Iris pigment epithelial cell (primary cell): ENCODE measurements around the gene UBE2S.
"Not testable (repeated sequence)": the region's sequence is repeated elsewhere in the genome, so short reads cannot be mapped to it uniquely, and the experiment has no call there.

Source experiments
- DNase-seq: peaks from one replicate; pipeline ENCODE4 v3.0.0-alpha.2; 2011; ENCODE audit warnings: low read depth

UBE2S gene

GRCh38 chr19:55407550-55407799 lies at the start of gene UBE2S:
Gene UBE2S (minus strand): TSS chr19:55407788. CDS start chr19:55407589, 199 bp downstream.
- not testable (repeated sequence) for DNase-seq

GRCh38 chr19:55456347-55456746 lies 48.8 kb upstream of the UBE2S start:
- no peak for DNase-seq

- no peak for DNase-seq
Observed at GRCh38 chr19:55455576-55456235, 48.1 kb upstream of the UBE2S start.

GRCh38 chr19:55454787-55455243 lies 47.2 kb upstream of the UBE2S start:
- peak; percentile 45 for DNase-seq

GRCh38 chr19:55453511-55454260 lies 46.1 kb upstream of the UBE2S start:
- no peak for DNase-seq

- peak; percentile 81 for DNase-seq
Observed at GRCh38 chr19:55452749-55453346, 45.3 kb upstream of the UBE2S start.

- DNase-seq: no peak
Observed at GRCh38 chr19:55451965-55452748, 44.6 kb upstream of the UBE2S start.

GRCh38 chr19:55451163-55451964 lies 43.8 kb upstream of the UBE2S start:
- DNase-seq: no peak

- no peak for DNase-seq
Observed at GRCh38 chr19:55449469-55449868, 41.9 kb upstream of the UBE2S start.

GRCh38 chr19:55448175-55448490 lies 40.5 kb upstream of the UBE2S start:
- DNase-seq: not testable (repeated sequence)

GRCh38 chr19:55447421-55448174 lies 40.0 kb upstream of the UBE2S start:
- no peak for DNase-seq

- DNase-seq: no peak
Observed at GRCh38 chr19:55446060-55446459, 38.5 kb upstream of the UBE2S start.

GRCh38 chr19:55444646-55445045 lies 37.1 kb upstream of the UBE2S start:
- no peak for DNase-seq

GRCh38 chr19:55443824-55444480 lies 36.4 kb upstream of the UBE2S start:
- DNase-seq: no peak

GRCh38 chr19:55443045-55443823 lies 35.6 kb upstream of the UBE2S start, which contains the start of gene SHISA7:
Gene SHISA7 (minus strand): TSS chr19:55443300. CDS start chr19:55442863, 437 bp downstream.
- no peak for DNase-seq

- no peak for DNase-seq
Observed at GRCh38 chr19:55442372-55442961, 34.9 kb upstream of the UBE2S start.

GRCh38 chr19:55441692-55442321 lies 34.2 kb upstream of the UBE2S start:
- no peak for DNase-seq

GRCh38 chr19:55441319-55441691 lies 33.7 kb upstream of the UBE2S start:
- DNase-seq: no peak
